AG09319 (cell line): Measurements from ENCODE around the gene UNKL.

Source experiments
- DNase-seq: peaks from one replicate; pipeline ENCODE4 v3.0.0-alpha.2; 2010; ENCODE audit warnings: low read depth; ENCODE audit errors: extremely low read depth
- CTCF ChIP-seq: IDR thresholded peaks from 2 replicates; pipeline ENCODE4 v1.5.1; 2011; ENCODE audit warnings: low read depth, mild to moderate bottlenecking, inconsistent platforms, low read length, moderate library complexity

The UNKL gene

DNA sequence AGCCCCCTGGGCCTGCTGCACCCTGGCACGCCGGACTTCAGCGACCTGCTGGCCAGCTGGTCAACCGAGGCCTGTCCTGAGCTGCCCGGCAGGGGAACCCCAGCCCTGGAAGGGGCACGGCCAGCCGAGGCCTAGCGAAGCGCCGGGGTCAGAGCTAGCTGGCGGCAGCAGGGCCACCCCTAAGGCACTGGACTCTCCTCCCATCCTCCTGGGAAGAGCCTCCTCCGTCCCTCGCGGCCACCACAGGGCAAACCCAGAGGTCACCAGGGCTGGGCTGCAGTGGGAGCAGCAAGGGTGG is 18.7 kb upstream of the UNKL start:
- no peak for TF ChIP-seq CTCF
- DNase-seq, result no peak

GRCh38 chr16:1432388-1433262 is 18.1 kb upstream of the UNKL start:
- TF ChIP-seq CTCF, result no peak
- no peak for DNase-seq

DNA sequence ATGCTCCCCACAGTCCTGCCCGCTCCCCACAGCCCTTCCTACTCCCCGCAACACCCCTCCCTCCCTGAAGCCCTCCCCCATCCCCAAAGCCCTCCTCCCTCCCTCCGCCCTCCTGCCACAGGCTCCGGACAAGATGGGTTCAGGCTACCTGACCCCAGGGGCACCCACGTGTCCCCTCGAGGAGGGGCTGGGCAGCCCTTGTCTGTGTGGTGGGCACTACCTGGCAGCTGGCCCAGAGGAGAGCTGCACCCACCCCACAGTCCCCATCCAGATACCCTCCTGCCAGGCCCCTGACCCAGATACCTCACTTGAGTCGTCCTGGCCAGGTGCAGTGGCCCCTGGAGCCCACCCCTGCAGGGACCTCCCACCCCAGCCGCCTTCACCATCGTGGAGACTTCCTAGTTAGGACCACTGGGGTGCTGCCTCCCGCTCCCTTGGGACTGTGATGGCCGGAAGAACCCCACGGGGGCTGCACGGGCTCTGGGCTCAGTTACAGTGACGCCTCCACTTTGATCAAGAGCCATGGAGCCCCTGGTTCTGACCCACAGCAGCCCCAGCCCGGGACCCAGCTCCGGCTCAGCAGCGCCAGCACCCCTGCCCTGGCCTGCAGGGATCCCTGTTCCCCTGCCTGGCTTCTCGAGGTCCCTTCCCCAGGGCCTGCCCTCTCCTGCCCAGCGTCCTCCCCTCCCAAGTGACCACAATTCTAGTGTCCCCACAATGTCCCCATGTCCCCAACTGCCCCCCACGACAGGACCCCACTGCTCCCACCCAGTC is 17.2 kb upstream of the UNKL start:
- DNase-seq, result no peak
- no peak for TF ChIP-seq CTCF

GRCh38 chr16:1430759-1431496 is 16.4 kb upstream of the UNKL start, which contains the start of gene PERCC1:
Gene PERCC1, plus strand, starts transcription at chr16:1431078. Its CDS starts 1,516 bp downstream, at chr16:1432594.
- no peak for TF ChIP-seq CTCF
- no peak for DNase-seq

DNA sequence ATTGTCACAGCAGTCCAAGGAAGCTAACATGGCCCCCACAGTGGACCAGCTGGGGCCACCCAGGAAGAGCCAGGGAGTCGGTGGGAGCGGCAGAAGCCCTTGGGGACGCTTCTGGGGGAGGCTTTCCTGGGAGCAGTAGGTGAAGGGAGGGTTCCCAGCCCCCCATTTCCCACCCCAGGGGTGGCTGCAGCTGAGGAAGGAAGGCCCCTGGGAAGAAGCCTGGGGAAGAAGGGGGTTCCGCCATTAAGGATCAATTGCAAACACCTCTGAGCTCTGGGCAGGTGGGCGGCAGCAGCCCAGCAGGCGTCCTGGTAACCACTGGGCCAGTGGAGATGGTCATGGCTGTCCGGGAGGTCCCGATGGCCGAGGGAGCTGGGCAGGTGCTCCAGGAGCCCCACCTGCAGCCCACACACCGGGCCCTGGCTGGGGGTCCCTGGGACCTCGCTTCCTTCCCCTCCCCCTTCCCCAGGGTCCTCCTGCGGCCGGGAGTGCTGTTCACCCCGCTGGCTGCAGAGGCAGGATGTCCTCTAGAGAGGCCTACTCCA is 15.8 kb upstream of the UNKL start:
- DNase-seq, result no peak
- no peak for TF ChIP-seq CTCF

- DNase-seq, result no peak
- no peak for TF ChIP-seq CTCF
Measured at GRCh38 chr16:1429631-1430030, 15.1 kb upstream of the UNKL start.
